HepG2 (cell line): ENCODE measurements around the gene PLXNA3. TPM values are rescaled to one million over a fixed set of nuclear protein-coding genes. Genes with fewer than 3 reads are reported as not detected.

Experiments
- ATAC-seq: fragments of 200-7000 bp; cut with Tn5 transposase; 3 replicates; pipeline ENCODE4 v1.9.1; 2020; ENCODE audit warnings: mild to moderate bottlenecking, moderate library complexity
- BruUV-seq: library from RNA; stranded (reverse); fragments of 400-500 nt; replicated peaks from 2 replicates; lab custom pipeline; 2021; lab: Mats Ljungman, UMichigan
- CTCF ChIA-PET: fragments of 300-600 bp; formaldehyde crosslinking; extraction: SDS; loops from one replicate; lab custom pipeline; 2021; ENCODE audit warnings: low total read pairs, inconsistent platforms, low intra/inter-chr PET ratio; lab: Yijun Ruan, JAX
- POLR2A ChIA-PET: fragments of 350-600 bp; sonication (Branson Sonifier 250); formaldehyde crosslinking; loops from one replicate; lab custom pipeline; 2020; ENCODE audit warnings: antibody characterized with exemption, inconsistent platforms; lab: Yijun Ruan, JAX
- DNase-seq: peaks from one replicate; pipeline ENCODE4 v3.0.0-alpha.2; 2015; ENCODE audit warnings: low spot score
- FAIRE-seq: peaks from 3 replicates; lab custom pipeline; 2011; peaks lifted over from hg19 to GRCh38; lab: Jason Lieb, UNC
- H2AFZ ChIP-seq: one replicate; pipeline ENCODE4 v1.6.1; 2011; ENCODE audit warnings: low read length, inconsistent platforms
- H3K27ac ChIP-seq: fragments of 300-600 bp; 3 replicates; pipeline ENCODE4 v1.8.0; 2011; ENCODE audit warnings: mixed run types, mild to moderate bottlenecking, mixed read lengths, low read length, inconsistent platforms; ENCODE audit not compliant: insufficient read depth; ENCODE audit errors: extremely low read length
- H3K27me3 ChIP-seq, 2 experiments: fragments of 200-600 bp in 1 of 2; 2 replicates in 1 of 2; 3 replicates in 1 of 2; pipeline versions ENCODE4 v1.6.0 to v1.8.0; 2011; ENCODE audit warnings: low read length in 2 of 2, mild to moderate bottlenecking in 2 of 2, moderate library complexity in 2 of 2, inconsistent platforms in 1 of 2; ENCODE audit not compliant: insufficient read depth in 2 of 2, control insufficient read depth in 1 of 2
- H3K36me3 ChIP-seq, 2 experiments: fragments of 200-600 bp in 1 of 2; replicated peaks in 1 of 2; 2 replicates in 1 of 2; 3 replicates in 1 of 2; pipeline versions ENCODE4 v1.5.1 to v1.8.0; 2011; ENCODE audit warnings: low read length in 2 of 2, inconsistent platforms in 1 of 2; ENCODE audit not compliant: insufficient read depth in 2 of 2, control insufficient read depth in 1 of 2
- H3K4me1 ChIP-seq: 2 replicates; pipeline ENCODE4 v1.5.1; 2012; ENCODE audit warnings: low read length, inconsistent platforms; ENCODE audit not compliant: insufficient read depth
- H3K4me2 ChIP-seq: 2 replicates; pipeline ENCODE4 v1.6.0; 2011; ENCODE audit warnings: low read depth, low read length, inconsistent platforms
- H3K4me3 ChIP-seq, 3 experiments: fragments of 200-600 bp in 1 of 3; sonication (generic), shearing (Covaris generic) in 1 of 3; replicated peaks in 1 of 3; 2 replicates each; pipeline ENCODE4 v1.5.1; 2011 to 2016; ENCODE audit warnings: low read length in 3 of 3, inconsistent platforms in 2 of 3, low read depth in 2 of 3, mild to moderate bottlenecking in 2 of 3, control low read depth in 1 of 3, mixed read lengths in 1 of 3; ENCODE audit not compliant: insufficient read depth in 1 of 3
- H3K79me2 ChIP-seq: one replicate; pipeline ENCODE4 v1.6.1; 2011; ENCODE audit warnings: low read length, inconsistent platforms; ENCODE audit not compliant: insufficient read depth
- H3K9ac ChIP-seq: 2 replicates; pipeline ENCODE4 v1.6.0; 2011; ENCODE audit warnings: mild to moderate bottlenecking, low read depth, low read length, inconsistent platforms; ENCODE audit not compliant: insufficient read depth
- H3K9me3 ChIP-seq: 2 replicates; pipeline ENCODE4 v1.5.1; 2012; ENCODE audit warnings: mild to moderate bottlenecking, low read length
- H4K20me1 ChIP-seq: 2 replicates; pipeline ENCODE4 v1.6.0; 2011; ENCODE audit warnings: inconsistent platforms, mild to moderate bottlenecking, low read length, moderate library complexity; ENCODE audit not compliant: insufficient read depth
- JARID2 ChIP-seq: sonication (generic); formaldehyde crosslinking; IDR thresholded peaks from 2 replicates; pipeline ENCODE4 v1.8.1; 2023; ENCODE audit warnings: missing genetic modification reagents, inconsistent platforms; ENCODE audit not compliant: insufficient replicate concordance
- TBX2 ChIP-seq: sonication (generic); formaldehyde crosslinking; IDR thresholded peaks from 2 replicates; pipeline ENCODE4 v1.5.0; 2020; ENCODE audit warnings: missing genetic modification reagents, mild to moderate bottlenecking, borderline replicate concordance
- TFE3 ChIP-seq: IDR thresholded peaks from 2 replicates; pipeline ENCODE4 v1.6.1; 2016
- USF2 ChIP-seq, 2 experiments: sonication (generic) in 1 of 2; formaldehyde crosslinking in 1 of 2; IDR thresholded peaks; 2 replicates each; pipeline versions ENCODE4 v1.5.1 to v1.6.1; 2011 to 2020; ENCODE audit warnings: borderline replicate concordance in 1 of 2, low read depth in 1 of 2, low read length in 1 of 2, mild to moderate bottlenecking in 1 of 2, missing genetic modification reagents in 1 of 2, moderate library complexity in 1 of 2
- ZC3H13 ChIP-seq: sonication (generic); formaldehyde crosslinking; IDR thresholded peaks from 2 replicates; pipeline ENCODE4 v1.8.1; 2023; ENCODE audit warnings: mild to moderate bottlenecking, missing genetic modification reagents, moderate library complexity
- ZNF550 ChIP-seq: sonication (generic); formaldehyde crosslinking; IDR thresholded peaks from 2 replicates; pipeline ENCODE4 v1.4.0; 2020; ENCODE audit warnings: mild to moderate bottlenecking, missing genetic modification reagents, borderline replicate concordance
- ZNF747 ChIP-seq: sonication (generic); formaldehyde crosslinking; IDR thresholded peaks from 2 replicates; pipeline ENCODE4 v1.8.1; 2023; ENCODE audit warnings: missing genetic modification reagents, mild to moderate bottlenecking, borderline replicate concordance
- WGBS: methylation state at CpG from one replicate; pipeline ENCODE4 v1.1.6; 2017; ENCODE audit warnings: low lambda C conversion rate; 5-methylcytosine and 5-hydroxymethylcytosine counted together
- in situ Hi-C: cut with HindIII; loops from 2 replicates; pipeline ENCODE4 v1.10.0; 2017; ENCODE audit warnings: low pct_unique_long_range_greater_than_20kb; ENCODE audit not compliant: extremely low pct_ligation_motif_present
- intact Hi-C: fragments of 100-400 bp; cut with micrococcal nuclease; formaldehyde crosslinking; loops from one replicate; pipeline ENCODE4 v1.10.0; 2022; ENCODE audit not compliant: unreplicated experiment
- polyA plus RNA-seq, 8 experiments: library from polyadenylated mRNA; depleted of rRNA in 3 of 8; stranded (reverse) in 7 of 8; unstranded in 1 of 8; fragments of >200 nt; fragmentation: Illumina TruSeq in 4 of 8; extraction: Trizol in 4 of 8; gene quantifications; 2 replicates each; pipeline versions ENCODE4 v1.2.1 to v1.2.3, GENCODE V29; 2011 to 2016; ENCODE audit warnings: low read depth in 4 of 8, missing spikeins in 1 of 8, mixed read lengths in 1 of 8; ENCODE audit not compliant: insufficient read depth in 1 of 8
- total RNA-seq, 5 experiments: library from RNA; depleted of rRNA; stranded (reverse); fragments of >200 nt; fragmentation: Illumina TruSeq; extraction: Trizol; gene quantifications; 2 replicates each; pipeline ENCODE4 v1.2.3, GENCODE V29; 2016; ENCODE audit warnings: low read depth in 1 of 5

Gene PLXNA3
- total and polyA plus RNA-seq, 2 of the 13 experiments (the other 11 are each of a cell fraction or from before 2014, with no cell fraction given) = 5.8 to 20.6 TPM

- BruUV-seq = no TSS peak
- Histone ChIP-seq H3K4me2 (peak overlapping the region; percentile 71), H3K79me2 (peaks cover 2% of the 10 kb centered on the region), H3K27me3 (no peaks in the 10 kb centered on the region), H3K9ac (peak overlapping the region; percentile 78), H2AFZ (no peak overlapping the region), H3K4me1 (peaks cover 11% of the 10 kb centered on the region), H3K4me3 (peak overlapping the region; percentile 40 to 75 (median 65)), H4K20me1 (no peaks in the 10 kb centered on the region), H3K9me3 (no peaks in the 10 kb centered on the region), H3K36me3 (peaks cover 0 to 2% of the 10 kb centered on the region in 2 experiments; a peak in 2 of 5 replicates), H3K27ac (no peak overlapping the region)
- POLR2A ChIA-PET = interaction anchor here (1.3 to 1.6 kb wide), 3 partner anchors 17 to 82 kb away, joined by 3 to 6 read pairs (median 4); partner anchors contain the start of genes ATP6AP1 and SLC10A3
- in situ Hi-C loops (no loop called here), intact Hi-C loops (no loop called here)
- ATAC-seq (peak; percentile 24), DNase-seq (no peak), FAIRE-seq (no peak)
- WGBS = 0% methylated on average over 1 of the region's 13 CpGs
- CTCF ChIA-PET = no interaction called here
- TF ChIP-seq ZC3H13 (CRISPR knock-in tag) (0 out of 2 replicates have a peak, but pooled peaks have one; percentile 45), JARID2 (CRISPR knock-in tag) (no peak), USF2 (IDR thresholded peaks at IDR 0.05; ENCODE audit: low read depth, low read length) (no peak), USF2 (CRISPR knock-in tag; IDR thresholded peaks at IDR 0.05; ENCODE audit: borderline replicate concordance) (no peak), ZNF550 (CRISPR knock-in tag) (no peak), TBX2 (CRISPR knock-in tag) (no peak), TFE3 (no peak), ZNF747 (no peak)
Measured at GRCh38 chrX:154444755-154445246, 13.3 kb upstream of the PLXNA3 start.
